ENCODE measurements around the gene PLVAP. TPM values are rescaled to one million over a fixed set of nuclear protein-coding genes. Genes with fewer than 3 reads are reported as not detected.

PLVAP gene
- polyA plus RNA-seq, 2 of the 4 experiments (the other 2 are of a cell fraction): not detected

GRCh38 chr19:17414097-17414496 lies 37.0 kb upstream of the PLVAP start:
- WGBS (ENCODE audit: missing lambda C conversion rate): 65% methylated on average over 8 of the region's 8 CpGs
- Histone ChIP-seq H3K4me3 (no peak overlapping the region), H3K4me2 (no peak overlapping the region), H3K9me3 (no peaks in the 10 kb centered on the region), H3K27ac (no peak overlapping the region), H3K4me1 (0 out of 3 replicates have a peak, but pooled peaks cover 4% of the 10 kb centered on the region)
- no peak for TF ChIP-seq NPAS2 (CRISPR knock-in tag; IDR thresholded peaks at IDR 0.05; ENCODE audit: borderline replicate concordance)
- TF ChIP-seq ESRRA (IDR thresholded peaks at IDR 0.05; ENCODE audit: borderline replicate concordance, low read length): no peak
- TF ChIP-seq E2F6 (IDR thresholded peaks at IDR 0.05; ENCODE audit: borderline replicate concordance, low read depth): no peak
- TF ChIP-seq SREBF2 (IDR thresholded peaks at IDR 0.05): no peak
- no peak for TF ChIP-seq EP300 (IDR thresholded peaks at IDR 0.05)
- no peak for TF ChIP-seq FOSL2 (IDR thresholded peaks at IDR 0.05)
- TF ChIP-seq FOSL2 (CRISPR knock-in tag; IDR thresholded peaks at IDR 0.05): no peak
- TF ChIP-seq KDM5A (IDR thresholded peaks at IDR 0.05): no peak
- TF ChIP-seq JUNB (IDR thresholded peaks at IDR 0.05): no peak
- no peak for TF ChIP-seq CTCF (IDR thresholded peaks at IDR 0.05)
- TF ChIP-seq HMGXB4 (CRISPR knock-in tag; IDR thresholded peaks at IDR 0.05; ENCODE audit: borderline replicate concordance): no peak
- TF ChIP-seq CHD4 (IDR thresholded peaks at IDR 0.05; ENCODE audit: borderline replicate concordance): no peak
- no peak for TF ChIP-seq PBX3 (IDR thresholded peaks at IDR 0.05)
- TF ChIP-seq ATOH8 (CRISPR knock-in tag; IDR thresholded peaks at IDR 0.05; ENCODE audit: low read depth): no peak
- TF ChIP-seq POLR2AphosphoS2 (conservative IDR thresholded peaks at IDR 0.05; ENCODE audit: low read length): no peak
- no peak for TF ChIP-seq FOXS1 (CRISPR knock-in tag; IDR thresholded peaks at IDR 0.05)
- TF ChIP-seq MYC (IDR thresholded peaks at IDR 0.05; ENCODE audit: borderline replicate concordance, low read length): no peak
- no peak for TF ChIP-seq RNF2 (IDR thresholded peaks at IDR 0.05; ENCODE audit: borderline replicate concordance, low read depth)
- no peak for TF ChIP-seq CBX8 (IDR thresholded peaks at IDR 0.05)
- no peak for TF ChIP-seq SMC3 (IDR thresholded peaks at IDR 0.05)
- TF ChIP-seq EHF (CRISPR knock-in tag; IDR thresholded peaks at IDR 0.05): no peak
- DNase-seq (ENCODE audit: low read depth in 1 of 2, low spot score in 1 of 2) (no peak), ATAC-seq (no peak), FAIRE-seq (no peak)
- ChIA-PET POLR2A (no interaction called here), CTCF (no interaction called here)

- WGBS (ENCODE audit: missing lambda C conversion rate): 61% methylated on average over 11 of the region's 11 CpGs
- no peak overlapping the region for H3K4me3 ChIP-seq
- POLR2A ChIA-PET: interaction anchor here (0.7 kb wide), 1 partner anchor 8 kb away, joined by 3 read pairs; the partner anchor contains the start of gene MVB12A
- ATAC-seq (no peak), FAIRE-seq (no peak), DNase-seq (ENCODE audit: low read depth in 1 of 2, low spot score in 1 of 2) (no peak)
- H3K4me2 ChIP-seq: no peak overlapping the region
- no peak overlapping the region for H3K27ac ChIP-seq
- CTCF ChIA-PET: interaction anchor here (1.0 to 1.2 kb wide), 2 partner anchors 22 to 55 kb away, joined by 3 to 7 read pairs; no protein-coding TSS in a partner anchor
- no peaks in the 10 kb centered on the region for H3K4me1 ChIP-seq
- no peaks in the 10 kb centered on the region for H3K9me3 ChIP-seq
- TF ChIP-seq BCL3 (IDR thresholded peaks at IDR 0.05): no peak
- no peak for TF ChIP-seq RAD21 (conservative IDR thresholded peaks at IDR 0.05 in 1 of 2, IDR thresholded peaks at IDR 0.05 in 1 of 2)
- TF ChIP-seq ZSCAN20 (CRISPR knock-in tag; IDR thresholded peaks at IDR 0.05): no peak
- TF ChIP-seq HES2 (IDR thresholded peaks at IDR 0.05): no peak
- no peak for TF ChIP-seq KDM1A (IDR thresholded peaks at IDR 0.05; ENCODE audit: low read depth)
- TF ChIP-seq E2F6 (IDR thresholded peaks at IDR 0.05; ENCODE audit: borderline replicate concordance, low read depth): no peak
- TF ChIP-seq SREBF2 (IDR thresholded peaks at IDR 0.05): no peak
- TF ChIP-seq FOSB (CRISPR knock-in tag; IDR thresholded peaks at IDR 0.05): no peak
- no peak for TF ChIP-seq CEBPB (IDR thresholded peaks at IDR 0.05)
- no peak for TF ChIP-seq GATA3 (IDR thresholded peaks at IDR 0.05; ENCODE audit: borderline replicate concordance)
- TF ChIP-seq PBX3 (IDR thresholded peaks at IDR 0.05): no peak
Measured at GRCh38 chr19:17411801-17412200, 34.7 kb upstream of the PLVAP start.
